Panc1 (cell line): Measurements from ENCODE around the gene AFDN. TPM values are rescaled to one million over a fixed set of nuclear protein-coding genes. Genes with fewer than 3 reads are reported as not detected.
A peak's percentile ranks its signal among the peaks of the same experiment; 100 is the strongest.

ENCODE experiments used
- ATAC-seq: fragments of 200-7000 bp; cut with Tn5 transposase; 2 replicates; pipeline ENCODE4 v1.9.1; 2020; ENCODE audit warnings: mild to moderate bottlenecking, moderate library complexity
- BruUV-seq: library from RNA; stranded (reverse); fragments of 400-500 nt; replicated peaks from 2 replicates; lab custom pipeline; 2021; lab: Mats Ljungman, UMichigan
- CTCF ChIA-PET: fragments of 300-600 bp; sonication (Branson Sonifier 250); formaldehyde crosslinking; loops from one replicate; lab custom pipeline; 2022; ENCODE audit warnings: antibody characterized with exemption; lab: Charles Lee
- POLR2A ChIA-PET: fragments of 300-600 bp; sonication (Branson Sonifier 250); formaldehyde crosslinking; loops from one replicate; lab custom pipeline; 2022; ENCODE audit warnings: antibody characterized with exemption; lab: Charles Lee
- DNase-seq: peaks from one replicate; pipeline ENCODE4 v3.0.0-alpha.2; 2010; ENCODE audit warnings: low read depth, low spot score
- H3K27ac ChIP-seq: 2 replicates; pipeline ENCODE4 v1.5.1; 2011; ENCODE audit warnings: mild to moderate bottlenecking, low read length, inconsistent platforms
- H3K27me3 ChIP-seq: fragments of 200-500 bp; sonication (Bioruptor generic); 2 replicates; pipeline ENCODE4 v1.6.0; 2014; ENCODE audit warnings: low read length, inconsistent platforms; ENCODE audit not compliant: control insufficient read depth, insufficient read depth
- H3K36me3 ChIP-seq: fragments of 200-500 bp; sonication (Bioruptor generic); 2 replicates; pipeline ENCODE4 v1.5.1; 2014; ENCODE audit warnings: inconsistent platforms, mild to moderate bottlenecking, low read length, moderate library complexity; ENCODE audit not compliant: control insufficient read depth, insufficient read depth
- H3K4me1 ChIP-seq: 2 replicates; pipeline ENCODE4 v1.5.1; 2011; ENCODE audit warnings: inconsistent platforms, mild to moderate bottlenecking, low read length, moderate library complexity; ENCODE audit not compliant: control insufficient read depth, insufficient read depth
- H3K4me3 ChIP-seq, 2 experiments: 2 replicates each; pipeline ENCODE4 v1.5.1; 2011 to 2012; ENCODE audit warnings: low read depth in 2 of 2, low read length in 2 of 2, mild to moderate bottlenecking in 2 of 2, inconsistent platforms in 1 of 2, moderate library complexity in 1 of 2
- H3K9me3 ChIP-seq: fragments of 200-500 bp; sonication (Bioruptor generic); 2 replicates; pipeline ENCODE4 v1.5.1; 2014; ENCODE audit warnings: low read depth, mild to moderate bottlenecking, inconsistent platforms, low read length, moderate library complexity; ENCODE audit not compliant: control insufficient read depth, insufficient read depth
- CTCF ChIP-seq: fragments of 450-650 bp; IDR thresholded peaks from 2 replicates; pipeline ENCODE4 v1.5.1; 2017; ENCODE audit warnings: mild to moderate bottlenecking
- POLR2AphosphoS5 ChIP-seq: IDR thresholded peaks from 2 replicates; pipeline ENCODE4 v1.6.1; 2012; ENCODE audit warnings: mild to moderate bottlenecking, low read depth, low read length, moderate library complexity
- REST ChIP-seq, 2 experiments: IDR thresholded peaks; 2 replicates each; pipeline ENCODE4 v1.6.1; 2011 to 2012; ENCODE audit warnings: low read depth in 2 of 2, control low read depth in 1 of 2, low read length in 1 of 2, mild to moderate bottlenecking in 1 of 2, moderate library complexity in 1 of 2; ENCODE audit not compliant: insufficient read depth in 1 of 2
- SIN3A ChIP-seq: IDR thresholded peaks from 2 replicates; pipeline ENCODE4 v1.6.1; 2012; ENCODE audit warnings: low read depth, mild to moderate bottlenecking, low read length, moderate library complexity, borderline replicate concordance; ENCODE audit not compliant: insufficient read depth
- TCF7L2 ChIP-seq: IDR thresholded peaks from 2 replicates; pipeline ENCODE4 v1.6.1; 2011; ENCODE audit warnings: mild to moderate bottlenecking, low read depth, low read length, inconsistent platforms
- in situ Hi-C: cut with HindIII; loops from 2 replicates; pipeline ENCODE4 v1.10.0; 2016; ENCODE audit warnings: low sequenced_read_pairs, low pct_unique_long_range_greater_than_20kb
- intact Hi-C: fragments of 100-400 bp; cut with micrococcal nuclease; formaldehyde crosslinking; loops from one replicate; pipeline ENCODE4 v1.10.0; 2022; ENCODE audit not compliant: unreplicated experiment
- total RNA-seq: library from RNA; stranded (reverse); gene quantifications from one replicate; pipeline ENCODE4 v1.2.1, GENCODE V29; 2021; ENCODE audit not compliant: unreplicated experiment

AFDN gene
- total RNA-seq, 1 experiment from 2014 or later, result 143 TPM

- no peaks in the 10 kb centered on the region for H3K27me3 ChIP-seq
- peaks cover 4% of the 10 kb centered on the region; the same call in 1 of the 2 replicates for H3K9me3 ChIP-seq
- ATAC-seq (no peak), DNase-seq (no peak)
- intact Hi-C loops (no loop called here), in situ Hi-C loops (no loop called here)
- H3K36me3 ChIP-seq, result no peaks in the 10 kb centered on the region
- TF ChIP-seq SIN3A, result no peak
- no peak for TF ChIP-seq TCF7L2
- no peak for TF ChIP-seq REST (IDR thresholded peaks at IDR 0.05; ENCODE audit: insufficient read depth in 1 of 2, low read depth in 2 of 2, low read length in 1 of 2)
- peak; percentile 52 for TF ChIP-seq CTCF
- TF ChIP-seq POLR2AphosphoS5, result no peak
- peak overlapping the region; percentile 75; the same call in 1 of the 2 replicates for H3K27ac ChIP-seq
- no peak overlapping the region for H3K4me3 ChIP-seq
- ChIA-PET CTCF (no interaction called here), POLR2A (interaction anchor here (1.4 kb wide), 1 partner anchor 12 kb away, joined by 3 read pairs; no protein-coding TSS in a partner anchor)
- no TSS peak for BruUV-seq
- H3K4me1 ChIP-seq, result peaks cover 69% of the 10 kb centered on the region
Measured at GRCh38 chr6:167848783-167849182, 22.1 kb downstream of the AFDN start.

GRCh38 chr6:167849846-167850459, 23.2 kb downstream of the AFDN start:
- in situ Hi-C loops, result no loop called here
- H3K4me3 ChIP-seq, result peak overlapping the region; percentile 10 to 28
- peaks cover 4% of the 10 kb centered on the region; the same call in 1 of the 2 replicates for H3K9me3 ChIP-seq
- peak; percentile 83 for DNase-seq
- H3K27me3 ChIP-seq, result no peaks in the 10 kb centered on the region
- ChIA-PET CTCF (no interaction called here), POLR2A (interaction anchor here (0.5 kb wide), 1 partner anchor 33 kb away, joined by 3 read pairs; no protein-coding TSS in a partner anchor)
- no peaks in the 10 kb centered on the region; the same call in 1 of the 2 replicates for H3K36me3 ChIP-seq
- TF ChIP-seq CTCF (no peak), REST (IDR thresholded peaks at IDR 0.05; ENCODE audit: insufficient read depth in 1 of 2, low read depth in 2 of 2, low read length in 1 of 2) (no peak), TCF7L2 (no peak; the same call in 1 of the 2 replicates), POLR2AphosphoS5 (peak; percentile 47; the same call in 1 of the 2 replicates), SIN3A (no peak)
- peaks cover 73% of the 10 kb centered on the region for H3K4me1 ChIP-seq
- intact Hi-C loops, result no loop called here
- no TSS peak for BruUV-seq
- peak; percentile 93 for ATAC-seq
- peak overlapping the region; percentile 75 for H3K27ac ChIP-seq
